ENCODE data around the gene AKAIN1.

DNA sequence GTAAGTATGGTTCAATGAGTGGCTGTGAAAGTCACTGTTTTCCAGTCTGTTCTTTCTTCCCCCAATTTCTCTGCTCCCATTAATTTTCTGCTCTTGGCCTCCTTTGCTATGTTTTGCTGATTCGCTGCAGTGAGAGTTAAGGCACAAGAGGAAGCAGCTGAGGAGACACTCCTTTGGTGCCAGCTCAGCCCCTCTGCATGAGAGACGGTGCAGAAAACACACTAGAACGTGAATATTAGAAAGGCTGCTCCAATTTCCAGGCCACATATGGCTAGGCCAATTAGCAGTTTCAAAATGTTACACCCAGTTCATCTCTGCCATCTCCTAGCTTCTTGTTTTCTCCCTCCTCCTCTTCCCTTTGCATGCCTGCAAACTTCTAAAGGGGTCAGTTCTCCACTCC is 38.9 kb downstream of the AKAIN1 start:
- TF ChIP-seq, protein P1, sequence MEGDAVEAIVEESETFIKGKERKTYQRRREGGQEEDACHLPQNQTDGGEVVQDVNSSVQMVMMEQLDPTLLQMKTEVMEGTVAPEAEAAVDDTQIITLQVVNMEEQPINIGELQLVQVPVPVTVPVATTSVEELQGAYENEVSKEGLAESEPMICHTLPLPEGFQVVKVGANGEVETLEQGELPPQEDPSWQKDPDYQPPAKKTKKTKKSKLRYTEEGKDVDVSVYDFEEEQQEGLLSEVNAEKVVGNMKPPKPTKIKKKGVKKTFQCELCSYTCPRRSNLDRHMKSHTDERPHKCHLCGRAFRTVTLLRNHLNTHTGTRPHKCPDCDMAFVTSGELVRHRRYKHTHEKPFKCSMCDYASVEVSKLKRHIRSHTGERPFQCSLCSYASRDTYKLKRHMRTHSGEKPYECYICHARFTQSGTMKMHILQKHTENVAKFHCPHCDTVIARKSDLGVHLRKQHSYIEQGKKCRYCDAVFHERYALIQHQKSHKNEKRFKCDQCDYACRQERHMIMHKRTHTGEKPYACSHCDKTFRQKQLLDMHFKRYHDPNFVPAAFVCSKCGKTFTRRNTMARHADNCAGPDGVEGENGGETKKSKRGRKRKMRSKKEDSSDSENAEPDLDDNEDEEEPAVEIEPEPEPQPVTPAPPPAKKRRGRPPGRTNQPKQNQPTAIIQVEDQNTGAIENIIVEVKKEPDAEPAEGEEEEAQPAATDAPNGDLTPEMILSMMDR (conservative IDR thresholded peaks at IDR 0.05 in 1 of 2, IDR thresholded peaks at IDR 0.05 in 1 of 2; ENCODE audit: extremely low read depth in 1 of 2, insufficient read depth in 1 of 2, low read depth in 1 of 2, low read length in 2 of 2): no peak
- TF ChIP-seq EZH2 (IDR thresholded peaks at IDR 0.05; ENCODE audit: borderline replicate concordance, low read length): no peak

All from mammary epithelial cell (primary cell).